Fibroblast of the aortic adventitia (primary cell): Measurements from ENCODE around the gene TMEM44. TPM values are rescaled to one million over a fixed set of nuclear protein-coding genes. Genes with fewer than 3 reads are reported as not detected.
"Not testable (repeated sequence)": the region's sequence is repeated elsewhere in the genome, so short reads cannot be mapped to it uniquely, and the experiment has no call there.

ENCODE experiments used
- DNase-seq: peaks from one replicate; pipeline ENCODE4 v3.0.0-alpha.2; 2010; ENCODE audit warnings: low read depth
- H3K4me3 ChIP-seq: 2 replicates; pipeline ENCODE4 v1.5.1; 2011; ENCODE audit warnings: low read depth, mild to moderate bottlenecking, control low read depth, low read length, moderate library complexity
- total RNA-seq: library from RNA; depleted of rRNA; stranded (reverse); fragments of >200 nt; gene quantifications from 2 replicates; pipeline ENCODE4 v1.2.3, GENCODE V29; 2012; ENCODE audit warnings: low replicate concordance
- TF ChIP-seq, protein P1 (sequence below): IDR thresholded peaks from 2 replicates; pipeline ENCODE4 v1.5.1; 2011; ENCODE audit warnings: mild to moderate bottlenecking, low read length, control low read depth, inconsistent platforms; ENCODE audit not compliant: insufficient read depth

The TMEM44 gene
- total RNA-seq, 1 donor = 16.7 TPM

DNA sequence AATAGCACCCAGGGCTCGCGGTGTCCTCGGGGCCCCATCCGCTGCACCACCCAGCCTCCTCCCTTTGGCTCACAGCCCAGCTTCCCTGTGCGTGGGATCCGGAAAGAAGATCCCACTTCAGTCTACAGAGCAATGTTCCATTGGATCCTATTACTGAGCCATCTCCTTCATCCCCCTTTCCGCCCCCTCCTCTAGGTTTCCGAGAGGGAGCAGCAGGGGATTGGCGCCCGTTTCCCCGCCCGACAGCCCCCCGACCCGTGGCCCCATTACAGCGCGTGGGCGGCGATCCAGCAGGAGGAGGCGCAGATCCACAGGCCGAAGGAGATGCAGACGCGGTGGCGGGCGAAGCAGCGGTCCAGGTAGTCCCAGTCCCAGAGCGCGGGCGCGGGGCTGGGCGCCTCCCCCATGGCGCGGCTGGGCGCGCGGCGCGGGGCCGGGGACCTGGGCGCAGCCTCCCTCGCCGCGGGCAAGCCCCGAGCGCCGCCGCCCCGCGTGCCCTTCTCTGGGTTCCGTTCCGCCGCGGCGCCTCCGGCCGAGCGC, 340 bp downstream of the TMEM44 start:
- TF ChIP-seq, protein P1, sequence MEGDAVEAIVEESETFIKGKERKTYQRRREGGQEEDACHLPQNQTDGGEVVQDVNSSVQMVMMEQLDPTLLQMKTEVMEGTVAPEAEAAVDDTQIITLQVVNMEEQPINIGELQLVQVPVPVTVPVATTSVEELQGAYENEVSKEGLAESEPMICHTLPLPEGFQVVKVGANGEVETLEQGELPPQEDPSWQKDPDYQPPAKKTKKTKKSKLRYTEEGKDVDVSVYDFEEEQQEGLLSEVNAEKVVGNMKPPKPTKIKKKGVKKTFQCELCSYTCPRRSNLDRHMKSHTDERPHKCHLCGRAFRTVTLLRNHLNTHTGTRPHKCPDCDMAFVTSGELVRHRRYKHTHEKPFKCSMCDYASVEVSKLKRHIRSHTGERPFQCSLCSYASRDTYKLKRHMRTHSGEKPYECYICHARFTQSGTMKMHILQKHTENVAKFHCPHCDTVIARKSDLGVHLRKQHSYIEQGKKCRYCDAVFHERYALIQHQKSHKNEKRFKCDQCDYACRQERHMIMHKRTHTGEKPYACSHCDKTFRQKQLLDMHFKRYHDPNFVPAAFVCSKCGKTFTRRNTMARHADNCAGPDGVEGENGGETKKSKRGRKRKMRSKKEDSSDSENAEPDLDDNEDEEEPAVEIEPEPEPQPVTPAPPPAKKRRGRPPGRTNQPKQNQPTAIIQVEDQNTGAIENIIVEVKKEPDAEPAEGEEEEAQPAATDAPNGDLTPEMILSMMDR = no peak
- H3K4me3 ChIP-seq = peak overlapping the region; percentile 78
- peak; percentile 40 for DNase-seq

DNA sequence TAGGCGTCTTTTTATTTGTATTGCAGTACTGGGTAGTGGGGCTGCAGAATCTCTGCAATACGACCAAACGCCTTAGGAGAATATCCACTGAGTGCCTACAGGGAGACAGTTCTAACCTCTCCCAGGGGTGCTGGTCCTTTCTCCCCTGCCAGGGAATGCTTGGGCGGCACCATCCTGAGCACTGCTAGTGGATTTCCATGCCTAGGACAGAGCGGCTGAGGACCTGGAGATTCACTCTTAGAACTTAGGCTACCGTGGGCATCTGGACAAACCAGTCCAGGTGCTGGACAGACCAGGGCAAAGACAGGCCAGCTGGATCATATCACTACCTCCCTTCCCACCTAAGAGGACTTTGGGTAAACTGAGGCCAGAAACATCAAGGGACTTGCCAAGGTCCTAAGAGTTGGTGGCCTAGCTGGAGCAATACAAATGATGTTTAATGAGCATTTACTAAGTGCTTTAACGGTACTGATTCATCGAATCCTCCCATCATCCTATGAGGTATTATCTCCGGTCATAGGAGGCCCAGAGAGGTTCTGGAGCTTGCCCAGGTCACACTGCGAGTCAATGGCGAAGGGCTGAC, 902 bp downstream of the TMEM44 start:
- TF ChIP-seq, protein P1 = no peak
- no peak for DNase-seq
- H3K4me3 ChIP-seq = peak overlapping the region; percentile 78

DNA sequence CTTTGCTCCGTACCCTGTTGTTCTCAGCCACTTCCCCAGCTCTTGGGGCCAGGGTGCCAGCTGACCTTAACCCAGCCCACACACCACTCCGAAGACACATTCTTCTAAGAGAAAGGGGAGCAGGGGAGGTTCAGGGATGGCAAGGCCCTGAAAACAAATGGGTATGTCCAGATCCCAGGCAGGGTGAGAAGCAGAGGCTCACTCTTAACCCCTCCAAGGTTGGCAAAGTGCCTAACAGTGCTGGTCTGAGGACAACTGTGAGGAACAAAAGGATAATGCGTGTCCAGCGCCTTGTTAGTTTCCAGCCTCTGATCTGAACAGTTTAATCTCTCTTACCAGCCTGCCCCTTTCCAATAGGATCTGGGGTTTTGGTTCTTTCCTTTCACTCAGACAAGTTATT, 1.5 kb downstream of the TMEM44 start:
- no peak for DNase-seq
- peak overlapping the region; percentile 9 for H3K4me3 ChIP-seq
- TF ChIP-seq, protein P1 = no peak

DNA sequence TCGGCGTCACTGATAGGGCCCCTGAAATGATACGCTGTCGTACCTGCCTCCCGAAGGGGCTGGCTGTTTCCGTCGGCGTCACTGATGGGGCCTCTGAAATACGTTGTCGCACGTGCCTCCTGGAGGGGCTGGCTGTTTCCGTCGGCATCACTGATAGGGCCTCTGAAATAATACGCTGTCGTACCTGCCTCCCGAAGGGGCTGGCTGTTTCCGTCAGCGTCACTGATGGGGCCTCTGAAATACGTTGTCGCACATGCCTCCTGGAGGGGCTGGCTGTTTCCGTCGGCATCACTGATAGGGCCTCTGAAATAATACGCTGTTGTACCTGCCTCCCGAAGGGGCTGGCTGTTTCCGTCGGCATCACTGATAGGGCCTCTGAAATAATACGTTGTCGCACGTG, 2.5 kb downstream of the TMEM44 start:
- DNase-seq, H3K4me3 ChIP-seq: not testable (repeated sequence)

DNA sequence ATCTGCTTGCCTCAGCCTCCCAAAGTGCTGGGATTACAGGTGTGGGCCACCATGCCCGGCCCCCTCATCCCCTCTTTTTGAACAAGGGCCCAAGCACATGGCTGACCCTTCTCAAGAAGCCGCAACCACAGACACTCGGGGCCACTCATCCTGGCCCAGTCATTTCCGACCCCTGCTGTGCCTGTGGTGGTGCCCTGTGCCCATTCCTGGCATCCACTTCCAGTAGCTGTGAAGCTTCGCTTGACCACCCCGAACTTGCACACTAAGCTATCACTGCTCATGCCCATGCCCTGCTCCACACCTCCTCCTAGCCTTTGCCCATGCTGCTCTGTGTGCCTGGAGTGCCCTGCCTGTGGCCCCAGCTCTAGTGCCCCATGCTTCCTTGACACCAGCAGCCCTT, 8.3 kb downstream of the TMEM44 start:
- H3K4me3 ChIP-seq = no peak overlapping the region
- no peak for DNase-seq
- TF ChIP-seq, protein P1 = no peak

DNA sequence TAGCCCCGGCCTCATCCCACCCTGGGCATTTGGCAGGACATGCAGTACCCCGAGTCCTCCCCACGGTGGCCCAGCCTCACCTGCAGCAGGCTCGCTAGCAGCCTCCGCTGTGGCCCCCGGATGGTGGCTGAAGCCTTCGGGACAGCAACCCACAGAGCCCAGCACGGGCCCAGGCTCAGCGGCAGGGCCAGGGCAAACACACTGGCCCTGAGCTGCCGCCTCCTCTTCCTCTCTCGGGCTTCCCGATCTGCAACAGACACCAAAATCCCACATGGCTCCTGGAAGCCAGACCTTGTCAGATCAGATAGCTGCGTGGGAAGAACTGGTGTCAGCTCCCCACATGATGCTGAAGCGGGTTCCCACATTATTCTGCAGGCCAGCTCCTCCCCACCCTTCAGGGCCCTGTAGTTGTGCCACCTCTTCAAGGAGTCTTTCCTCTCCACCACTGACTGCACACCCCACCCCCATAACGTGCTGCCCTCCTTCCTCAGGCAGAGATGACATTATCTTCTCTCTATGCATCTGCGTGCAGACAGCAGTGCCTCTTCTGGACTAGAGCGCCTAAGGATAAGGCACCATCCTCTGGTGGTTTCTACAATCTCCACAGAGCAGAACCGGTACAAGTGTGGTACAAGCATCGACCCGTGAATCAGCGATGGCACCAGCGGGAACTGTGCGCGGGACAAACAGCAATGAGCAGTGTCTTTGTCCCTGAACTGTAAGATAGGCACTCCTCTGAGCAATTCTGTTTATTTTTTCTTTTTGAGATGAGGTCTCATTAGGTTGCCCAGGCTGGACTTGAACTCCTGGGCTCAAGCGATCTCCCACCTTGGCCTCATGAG, 9.5 kb downstream of the TMEM44 start:
- TF ChIP-seq, protein P1 = no peak
- no peak for DNase-seq

DNA sequence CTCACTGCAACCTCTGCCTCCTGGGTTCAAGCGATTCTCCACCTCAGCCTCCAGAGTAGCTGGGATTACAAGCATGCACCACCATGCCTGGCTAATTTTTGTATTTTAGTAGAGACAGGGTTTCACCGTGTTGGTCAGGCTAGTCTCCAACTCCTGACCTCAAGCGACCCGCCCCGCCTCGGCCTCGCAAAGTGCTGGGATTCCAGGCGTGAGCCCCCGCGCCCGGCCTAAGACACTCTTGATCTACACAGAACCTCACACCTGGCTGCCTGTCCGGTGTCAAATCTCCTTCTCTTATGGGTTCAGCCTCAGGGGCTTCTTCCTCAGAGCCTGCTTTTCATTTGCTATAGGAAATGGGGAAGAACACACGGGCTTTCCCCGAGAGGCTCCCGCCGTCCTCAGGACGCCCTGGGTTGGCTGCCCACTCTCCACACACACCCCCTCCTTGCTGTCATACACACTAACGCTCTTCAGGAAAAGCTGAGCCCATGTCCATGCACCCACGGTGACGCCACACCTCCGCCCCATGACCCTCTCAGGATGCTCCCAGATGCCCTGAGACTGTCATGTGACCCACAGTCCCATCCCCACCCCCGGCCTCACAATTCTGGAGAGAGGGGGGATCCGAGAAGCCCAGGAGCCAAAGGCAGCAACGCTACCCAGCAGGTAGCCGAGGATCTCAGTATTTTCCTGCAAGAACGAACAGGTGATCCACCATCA, 10.4 kb downstream of the TMEM44 start:
- TF ChIP-seq, protein P1 = no peak
- DNase-seq = no peak

More for the DNA sequence above, 9.5 kb downstream of the TMEM44 start:
- H3K4me3 ChIP-seq = no peak overlapping the region

More for the DNA sequence above, 10.4 kb downstream of the TMEM44 start:
- H3K4me3 ChIP-seq = no peak overlapping the region
